KBM-7 (cell line): ENCODE measurements around the gene HMSD.

Source experiments
- DNase-seq: peaks from one replicate; pipeline ENCODE4 v3.0.0-alpha.2; 2015
- in situ Hi-C: fragments of 300-500 bp; cut with MboI; formaldehyde crosslinking; loops from 2 replicates; pipeline ENCODE4 v1.14.3; 2020; ENCODE audit warnings: low sequenced_read_pairs, low pct_unique_long_range_greater_than_20kb, mixed read lengths

Gene HMSD

DNA sequence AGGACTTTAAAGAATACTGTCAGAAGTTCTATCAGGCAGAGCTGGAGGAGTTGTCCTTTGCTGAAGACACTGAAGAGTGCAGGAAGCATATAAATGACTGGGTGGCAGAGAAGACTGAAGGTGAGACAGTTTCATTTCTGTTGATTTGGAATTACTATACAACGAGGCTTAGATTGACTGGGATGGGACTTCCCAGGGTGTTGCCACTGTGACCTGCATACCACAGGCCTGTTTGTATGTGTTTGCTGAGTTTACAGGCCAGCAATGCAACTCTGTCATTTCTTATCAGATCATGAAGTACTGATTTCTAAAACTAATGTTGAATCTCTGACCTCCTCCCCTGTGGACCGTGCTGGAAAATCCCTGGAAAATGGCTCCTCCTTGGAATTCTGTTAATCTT, 32.6 kb downstream of the HMSD start:
- in situ Hi-C loops, result no loop called here
- no peak for DNase-seq

DNA sequence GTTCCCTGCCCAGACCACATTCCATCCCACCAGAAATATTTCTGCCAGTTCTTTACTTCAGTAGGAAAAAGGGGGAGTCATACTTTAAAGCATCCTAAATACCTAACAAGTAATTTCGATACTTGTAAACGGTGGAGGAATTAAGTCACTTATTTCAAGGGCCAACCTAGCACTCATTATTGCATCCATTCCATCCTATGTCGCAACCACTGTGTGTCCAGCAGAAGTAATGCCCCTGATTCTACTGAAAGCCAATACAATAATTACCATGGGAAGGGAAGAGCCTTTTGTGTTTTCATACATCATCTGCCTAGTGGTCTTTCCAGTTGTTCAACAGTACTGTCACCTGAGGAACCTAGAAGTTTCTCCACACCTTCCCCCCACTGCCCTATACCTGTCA, 33.3 kb downstream of the HMSD start:
- in situ Hi-C loops, result no loop called here
- DNase-seq, result no peak

- no peak for DNase-seq
- in situ Hi-C loops, result no loop called here
These were observed 37.8 kb downstream of the HMSD start for GRCh38 chr18:63986885-63987284.

- in situ Hi-C loops, result no loop called here
- DNase-seq, result no peak
These were observed 38.6 kb downstream of the HMSD start for GRCh38 chr18:63987743-63988142.

GRCh38 chr18:63992751-63993150, 43.6 kb downstream of the HMSD start:
- no peak for DNase-seq
- in situ Hi-C loops, result no loop called here

DNA sequence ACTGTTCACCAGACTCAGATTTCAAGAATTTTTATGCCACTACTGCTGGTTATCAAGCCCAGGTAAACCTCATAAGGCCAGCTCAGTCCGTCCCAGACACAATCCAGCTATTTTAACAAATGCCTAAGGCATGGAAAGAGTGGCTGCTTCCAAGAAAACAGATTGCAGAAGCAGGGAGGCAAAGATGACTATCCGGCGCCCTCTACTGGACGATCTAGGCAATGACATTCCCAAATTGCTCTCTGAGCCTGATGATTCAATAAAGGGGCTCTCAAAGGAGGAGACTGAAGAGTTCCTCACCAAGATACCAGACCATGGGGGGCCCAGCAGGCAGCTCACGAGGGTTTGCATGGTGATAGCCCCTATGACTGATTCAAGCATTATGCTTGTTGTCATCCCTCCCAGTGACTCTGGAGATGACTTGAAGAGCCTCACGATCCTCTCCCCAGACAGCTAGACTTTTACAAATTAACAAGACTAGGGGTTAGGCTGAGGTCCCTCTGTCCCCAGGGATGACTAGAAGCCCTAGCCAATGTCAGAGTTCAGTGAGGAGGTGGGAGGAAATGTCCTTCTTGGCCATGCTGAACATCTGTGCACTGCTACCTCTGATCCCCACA, 45.8 kb downstream of the HMSD start:
- peak; percentile 66 for DNase-seq
- in situ Hi-C loops, result no loop called here

DNA sequence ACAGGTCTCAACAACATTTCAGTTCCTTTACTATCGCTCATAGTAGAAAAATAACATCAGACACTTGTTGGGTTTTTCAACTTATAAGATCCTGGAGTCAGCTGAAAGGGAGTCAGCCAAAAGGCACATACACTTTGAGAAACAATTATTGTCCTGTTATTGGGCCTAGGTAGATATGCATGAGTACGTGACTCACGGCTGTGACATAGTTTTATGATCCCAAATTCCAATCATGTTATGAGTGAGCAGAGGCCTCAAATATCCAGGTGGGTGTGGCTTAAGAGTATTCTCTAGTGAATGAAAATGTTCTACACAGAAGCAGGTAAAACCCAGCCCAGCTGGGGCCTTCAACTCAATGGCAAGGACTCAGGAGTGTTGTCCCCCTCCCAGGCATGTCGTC, 47.9 kb downstream of the HMSD start:
- no peak for DNase-seq
- in situ Hi-C loops, result no loop called here

- no peak for DNase-seq
- in situ Hi-C loops, result no loop called here
These were observed 48.5 kb downstream of the HMSD start for GRCh38 chr18:63997606-63998005.

DNA sequence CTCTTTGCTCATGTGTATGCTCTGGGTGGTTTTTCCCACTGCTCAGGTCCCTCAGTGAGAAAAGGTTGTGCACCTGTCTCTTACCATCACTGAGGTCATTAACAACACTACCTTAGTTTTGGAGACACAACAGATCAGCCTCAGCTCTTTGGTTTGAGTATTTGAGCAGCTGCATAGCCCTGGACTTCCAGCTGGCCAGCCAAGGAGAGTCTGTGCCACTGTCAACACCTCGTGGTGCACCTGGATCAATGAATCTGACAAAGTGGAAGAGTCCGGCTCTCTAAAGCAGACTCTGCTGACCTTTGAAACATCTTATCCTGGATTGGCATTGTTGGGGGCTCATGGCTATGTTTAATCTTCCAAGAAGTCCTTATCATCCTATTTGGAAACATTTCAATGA, 50.8 kb downstream of the HMSD start:
- in situ Hi-C loops, result no loop called here
- no peak for DNase-seq

DNA sequence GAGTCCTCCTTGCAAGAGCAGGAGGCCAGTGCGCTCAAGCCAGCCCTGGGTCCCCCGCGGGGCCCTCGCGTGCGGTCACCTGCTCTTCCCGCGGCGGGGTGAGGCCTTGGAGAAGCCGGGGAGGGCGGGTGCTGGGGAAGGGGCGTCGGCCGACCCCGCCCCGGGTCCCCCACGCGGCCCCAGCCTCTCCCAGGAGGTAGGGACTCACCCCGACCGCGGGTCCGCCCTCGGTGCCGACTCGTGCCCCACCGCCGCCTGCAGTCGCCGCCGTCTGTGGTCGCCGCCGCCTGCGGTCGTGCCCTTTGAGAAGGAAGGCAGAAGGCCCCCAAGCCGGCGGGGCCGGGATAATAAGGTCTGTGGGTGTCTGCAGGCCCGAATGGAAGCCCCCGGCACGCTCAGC, 53.5 kb downstream of the HMSD start:
- no peak for DNase-seq
- in situ Hi-C loops, result no loop called here

DNA sequence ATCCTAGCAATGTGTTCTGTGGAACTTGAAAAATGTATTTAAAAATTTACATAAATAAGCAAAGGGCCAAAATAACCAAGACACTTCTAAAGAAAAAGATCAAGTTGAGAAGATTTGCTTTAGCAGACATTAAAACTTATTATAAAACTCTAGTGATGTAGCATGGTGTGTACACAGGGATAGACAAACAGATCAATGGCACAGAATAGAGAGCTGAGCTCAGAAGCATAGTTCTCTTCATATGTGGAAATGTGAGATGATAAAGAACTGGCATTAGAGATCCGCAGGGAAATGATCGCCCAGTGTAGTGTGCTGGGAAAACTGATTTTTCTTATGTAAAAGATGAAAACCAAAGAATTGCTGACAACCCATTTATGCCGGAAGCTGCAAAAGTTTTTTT, 60.2 kb downstream of the HMSD start:
- in situ Hi-C loops, result no loop called here
- no peak for DNase-seq
